COLO668 (cell line): ENCODE results near the gene TBCE.
A peak's percentile ranks its signal among the peaks of the same experiment; 100 is the strongest.

ENCODE experiments used
- DNase-seq: peaks from one replicate; lab custom pipeline; 2025; ENCODE audit not compliant: unreplicated experiment; lab: John Stamatoyannopoulos, UW

Gene TBCE

GRCh38 chr1:235408503-235408960 lies 41.3 kb downstream of the TBCE start:
- no peak for DNase-seq

- no peak for DNase-seq
These were observed 42.0 kb downstream of the TBCE start for GRCh38 chr1:235409042-235409820.

- no peak for DNase-seq
These were observed 43.2 kb downstream of the TBCE start for GRCh38 chr1:235410467-235410866.

GRCh38 chr1:235411489-235412486 lies 44.6 kb downstream of the TBCE start:
- no peak for DNase-seq

- DNase-seq = peak; percentile 63
These were observed 48.0 kb downstream of the TBCE start for GRCh38 chr1:235415008-235415904.

- no peak for DNase-seq
These were observed 49.4 kb downstream of the TBCE start for GRCh38 chr1:235416662-235417049.

GRCh38 chr1:235417086-235417697 lies 50.0 kb downstream of the TBCE start:
- DNase-seq = peak; percentile 49

- no peak for DNase-seq
These were observed 54.5 kb downstream of the TBCE start for GRCh38 chr1:235421751-235422150.

GRCh38 chr1:235423214-235423652 lies 56.0 kb downstream of the TBCE start:
- no peak for DNase-seq

- no peak for DNase-seq
These were observed 56.9 kb downstream of the TBCE start for GRCh38 chr1:235424092-235424491.

- DNase-seq = no peak
These were observed 58.1 kb downstream of the TBCE start for GRCh38 chr1:235425357-235425756.

- no peak for DNase-seq
These were observed 58.9 kb downstream of the TBCE start for GRCh38 chr1:235426143-235426542.

GRCh38 chr1:235426680-235427079 lies 59.5 kb downstream of the TBCE start:
- no peak for DNase-seq

- DNase-seq = no peak
These were observed 60.2 kb downstream of the TBCE start for GRCh38 chr1:235427447-235427846.

GRCh38 chr1:235429143-235429542 lies 61.9 kb downstream of the TBCE start:
- DNase-seq = no peak

- DNase-seq = no peak
These were observed 63.8 kb downstream of the TBCE start for GRCh38 chr1:235430991-235431390.

- no peak for DNase-seq
These were observed 66.8 kb downstream of the TBCE start for GRCh38 chr1:235434001-235434400.

GRCh38 chr1:235441159-235441685 lies 74.0 kb downstream of the TBCE start:
- DNase-seq = no peak

- DNase-seq = no peak
These were observed 75.7 kb downstream of the TBCE start for GRCh38 chr1:235442788-235443429.

- no peak for DNase-seq
These were observed 81.4 kb downstream of the TBCE start for GRCh38 chr1:235448616-235449015.
